Measurements from ENCODE around the gene DTX3.
A peak's percentile ranks its signal among the peaks of the same experiment; 100 is the strongest.

The DTX3 gene

GRCh38 chr12:57620936-57621496, 16.4 kb downstream of the DTX3 start:
- no peak for DNase-seq

DNA sequence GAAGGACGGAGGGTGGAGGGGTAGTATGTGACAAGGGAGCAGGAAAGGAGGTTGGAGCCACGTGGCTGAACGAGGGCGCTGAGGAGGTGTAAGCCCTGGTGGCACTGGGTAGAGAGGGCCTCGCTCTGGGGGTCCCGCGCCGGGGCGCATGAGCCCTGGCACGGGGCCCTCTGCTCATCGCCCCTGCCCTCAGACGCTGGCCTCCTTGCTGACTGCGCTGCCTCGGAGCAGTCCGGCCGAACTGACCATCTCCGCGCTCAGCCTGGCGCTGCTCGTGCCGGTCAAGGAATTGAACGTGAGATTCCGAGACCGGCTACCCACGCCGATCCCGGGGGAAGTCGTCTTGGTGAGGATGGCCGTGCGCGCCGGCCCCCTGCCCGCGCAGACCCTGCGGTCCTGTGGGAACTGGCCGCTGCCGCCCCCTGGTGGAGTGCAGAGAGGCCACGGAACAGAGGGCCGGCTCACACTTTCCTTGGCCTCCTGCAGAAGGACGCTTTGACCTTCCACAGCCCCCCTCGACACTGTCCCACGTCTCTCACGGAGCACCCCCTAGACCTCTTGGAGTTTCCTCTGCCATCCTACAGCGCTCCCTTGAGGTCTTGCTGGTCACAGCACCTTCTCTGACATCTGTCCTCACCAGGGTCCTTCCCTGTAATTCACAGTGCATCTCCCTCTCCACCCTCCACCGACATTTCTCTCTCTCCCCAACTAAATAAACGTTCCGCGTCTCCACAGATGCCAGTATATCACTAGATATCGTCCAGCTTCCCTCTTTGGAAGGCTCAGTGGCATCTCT, 17.1 kb downstream of the DTX3 start:
- peak in 1 of 2 donors; percentile 24 for DNase-seq

DNA sequence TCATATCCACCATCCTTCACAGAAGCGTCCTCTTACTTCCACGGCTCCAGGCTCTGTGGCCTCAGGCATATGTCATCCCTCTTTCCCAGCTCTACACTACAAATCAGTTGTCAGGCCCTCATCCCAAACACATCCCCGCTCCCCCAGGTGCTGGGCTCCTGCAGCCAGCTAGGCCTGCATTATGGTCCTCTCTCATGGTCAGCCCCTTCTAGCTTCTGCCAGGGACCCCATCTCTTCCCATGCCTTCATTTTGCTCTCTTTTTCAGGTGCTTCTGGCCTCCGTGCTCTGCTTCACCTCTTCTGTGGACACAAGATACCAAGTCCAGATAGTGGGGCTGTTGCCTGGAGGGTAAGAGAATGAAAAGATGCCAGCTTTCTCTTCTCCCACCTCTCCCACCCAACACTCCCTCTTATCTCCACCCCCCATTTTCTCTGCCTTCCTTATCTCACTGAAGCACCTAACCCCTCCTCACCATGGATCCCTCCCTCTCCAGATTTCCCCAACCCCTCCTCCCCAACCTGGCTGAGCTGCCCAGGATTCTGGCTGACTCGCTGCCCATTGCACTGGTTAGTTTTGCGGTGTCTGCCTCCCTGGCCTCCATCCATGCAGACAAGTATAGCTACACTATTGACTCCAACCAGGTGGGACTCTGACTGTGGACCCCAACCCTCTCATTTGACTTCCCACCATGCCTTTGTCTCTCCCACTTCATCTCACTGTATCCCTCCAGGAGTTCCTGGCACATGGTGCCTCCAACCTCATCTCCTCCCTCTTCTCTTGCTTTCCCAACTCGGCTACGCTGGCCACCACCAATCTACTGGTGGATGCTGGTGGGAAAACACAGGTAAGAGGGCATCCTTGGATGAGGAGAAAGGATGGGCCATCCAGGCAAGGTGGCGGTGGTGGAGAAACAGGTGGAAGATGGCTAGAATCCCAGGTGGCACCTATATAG, 17.9 kb downstream of the DTX3 start:
- no peak for DNase-seq

GRCh38 chr12:57623385-57623784, 18.8 kb downstream of the DTX3 start:
- no peak for DNase-seq

- no peak for DNase-seq
These were observed 19.3 kb downstream of the DTX3 start for GRCh38 chr12:57623811-57624390.

DNA sequence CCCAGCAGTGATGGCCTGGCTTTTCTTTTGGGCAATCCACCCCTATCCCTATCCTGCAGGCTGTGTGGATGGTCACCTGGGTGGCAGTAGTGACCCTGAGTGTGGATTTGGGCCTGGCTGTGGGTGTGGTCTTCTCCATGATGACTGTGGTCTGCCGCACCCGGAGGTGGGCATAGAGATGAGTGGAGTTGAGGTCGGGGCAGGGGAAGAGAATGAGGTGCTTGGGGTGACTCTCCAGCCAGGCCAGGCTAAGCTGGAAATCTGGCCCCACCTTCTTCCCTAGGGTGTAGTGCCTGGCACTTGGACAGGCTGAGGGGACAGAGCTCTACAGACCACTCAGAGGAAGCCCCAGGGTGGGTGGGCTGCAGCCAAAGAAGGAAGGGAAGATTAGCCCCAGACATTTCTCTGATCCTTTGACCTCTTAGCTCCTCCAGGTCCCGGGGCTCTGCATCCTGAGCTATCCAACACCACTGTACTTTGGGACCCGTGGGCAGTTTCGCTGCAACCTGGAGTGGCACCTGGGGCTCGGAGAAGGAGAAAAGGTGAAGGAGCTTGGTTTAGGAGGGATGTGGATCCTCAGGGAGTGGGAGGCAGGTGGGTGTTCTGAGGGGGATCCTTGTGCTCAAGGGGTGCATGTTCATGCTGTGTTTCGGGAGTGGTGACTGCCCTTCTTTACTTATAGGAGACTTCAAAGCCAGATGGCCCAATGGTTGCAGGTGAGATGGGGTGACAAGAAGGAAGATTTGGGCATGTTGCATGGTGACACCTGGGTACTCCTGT, 20.0 kb downstream of the DTX3 start:
- DNase-seq: no peak

- DNase-seq: no peak
These were observed 20.8 kb downstream of the DTX3 start for GRCh38 chr12:57625261-57626032.

GRCh38 chr12:57626111-57626920, 21.7 kb downstream of the DTX3 start:
- no peak for DNase-seq

DNA sequence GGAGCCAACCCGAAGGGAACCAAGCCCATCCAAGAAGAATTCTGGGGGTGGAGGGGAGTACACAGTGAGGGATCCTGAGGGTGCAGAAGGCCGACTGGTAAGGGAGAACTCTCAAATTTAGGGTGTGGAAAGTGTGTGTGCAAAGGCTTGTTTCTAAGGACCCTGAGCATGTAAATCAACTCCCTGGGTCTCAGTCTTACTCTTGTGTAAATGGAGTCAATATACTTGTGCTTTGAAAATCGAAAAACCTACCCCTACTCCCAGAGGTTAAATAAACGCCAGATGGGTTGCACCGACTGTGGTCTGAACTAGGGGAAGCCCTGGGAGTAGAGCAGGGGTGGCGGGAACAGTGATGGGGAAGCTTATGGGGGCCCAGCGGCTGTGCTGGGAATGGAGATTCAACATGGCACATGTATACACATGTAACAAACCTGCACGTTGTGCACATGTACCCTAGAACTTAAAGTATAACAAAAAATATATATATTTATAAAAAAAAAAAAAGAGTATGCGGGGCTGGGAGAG, 22.4 kb downstream of the DTX3 start:
- DNase-seq: no peak

GRCh38 chr12:57627501-57628279, 23.1 kb downstream of the DTX3 start:
- no peak for DNase-seq

DNA sequence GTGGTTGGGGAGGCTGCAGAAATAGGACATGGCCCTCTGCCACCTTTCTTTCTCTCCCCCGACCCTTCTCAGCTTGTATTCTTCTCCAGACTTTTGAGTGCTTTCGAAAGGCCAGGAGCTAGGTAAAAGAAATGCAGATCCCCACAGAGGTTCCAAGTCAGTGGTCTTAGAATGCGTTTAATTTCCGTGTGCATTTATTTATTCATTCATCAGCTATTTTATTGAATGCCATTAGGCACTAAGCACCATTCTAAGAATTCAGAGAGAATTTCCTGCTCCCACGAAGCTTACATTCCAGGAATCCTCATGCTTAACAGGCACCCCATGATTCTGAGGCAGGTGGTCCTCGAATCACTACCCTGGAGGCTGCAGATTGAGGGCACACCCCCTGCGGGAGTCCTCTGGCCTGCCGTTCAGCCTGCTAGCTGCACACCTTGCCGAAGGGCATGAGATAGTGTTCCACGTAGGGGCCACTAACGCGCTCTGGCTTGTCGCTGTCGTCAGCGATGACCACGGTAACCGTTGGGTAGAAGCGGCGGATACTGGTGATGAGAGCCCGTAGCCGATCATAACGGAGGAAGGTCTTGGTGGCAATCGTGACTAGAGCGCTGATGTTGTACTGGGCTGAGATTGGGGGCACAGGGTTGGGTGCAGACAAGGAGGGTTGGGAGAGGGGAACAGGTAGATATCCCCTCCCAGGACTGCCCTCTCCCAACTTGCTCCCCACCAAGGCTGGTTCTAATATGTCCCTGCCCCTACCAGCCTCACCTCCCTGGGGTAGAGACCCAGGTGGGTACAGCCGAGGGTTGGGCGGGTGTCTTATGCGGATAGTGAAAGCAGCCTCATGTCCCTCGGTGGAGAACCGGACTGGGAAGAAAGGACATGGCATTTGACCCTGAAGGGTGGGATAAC, 23.9 kb downstream of the DTX3 start:
- no peak for DNase-seq

DNA sequence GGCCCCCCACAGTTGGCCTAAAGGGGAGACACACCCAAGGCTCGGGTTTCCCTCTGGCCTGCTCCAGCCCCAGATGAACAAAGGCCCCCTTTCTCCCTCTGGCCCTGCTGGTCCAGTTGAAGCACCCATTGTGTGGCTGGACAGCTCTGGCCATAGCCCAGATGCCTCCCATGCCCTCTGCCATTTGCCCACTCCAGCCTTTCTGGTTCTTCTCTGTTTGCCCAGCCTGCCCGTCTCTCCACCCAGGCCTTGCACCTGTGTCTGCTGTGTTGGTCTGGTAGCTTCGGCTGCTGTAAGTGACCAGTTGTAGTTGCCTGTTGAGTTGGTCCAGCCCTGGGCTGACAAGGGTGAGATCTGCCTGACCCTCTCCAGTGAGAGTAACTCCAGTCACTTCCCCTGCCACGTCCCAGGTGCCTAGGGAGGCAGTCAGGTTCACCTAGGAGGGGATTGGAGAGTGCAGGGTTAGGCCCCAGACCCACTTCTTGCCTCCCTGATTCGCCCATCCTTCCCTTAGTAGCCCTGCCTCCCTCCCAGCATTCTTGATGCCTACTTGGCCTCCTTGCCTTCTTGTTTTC, 25.4 kb downstream of the DTX3 start:
- DNase-seq: peak; percentile 62 to 66

GRCh38 chr12:57630891-57631433, 26.3 kb downstream of the DTX3 start:
- no peak for DNase-seq

DNA sequence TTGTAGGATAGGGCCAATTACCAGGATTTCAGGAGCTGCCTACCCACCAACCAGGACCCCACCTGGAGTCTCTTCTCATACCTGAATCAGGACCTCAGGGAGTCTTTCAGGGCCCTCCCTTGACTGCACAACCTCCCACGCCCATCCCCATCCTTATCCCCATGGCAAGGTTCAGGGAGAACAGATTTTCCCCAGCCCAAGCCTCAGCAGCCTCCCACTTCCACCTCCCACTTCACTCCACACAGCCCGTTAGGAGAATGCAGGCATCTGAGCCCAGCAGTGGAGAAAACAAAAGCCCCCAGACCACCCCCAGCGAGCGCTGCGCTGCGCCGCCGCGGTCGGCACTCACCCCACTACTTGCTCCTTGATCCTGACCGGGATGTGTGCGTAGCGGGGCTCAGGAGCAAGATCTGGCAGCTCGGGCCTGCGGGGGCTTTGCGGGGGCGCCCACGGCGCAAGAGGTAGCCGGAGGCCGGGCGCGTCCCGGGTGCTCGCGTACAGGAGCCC, 27.0 kb downstream of the DTX3 start:
- DNase-seq: no peak

DNA sequence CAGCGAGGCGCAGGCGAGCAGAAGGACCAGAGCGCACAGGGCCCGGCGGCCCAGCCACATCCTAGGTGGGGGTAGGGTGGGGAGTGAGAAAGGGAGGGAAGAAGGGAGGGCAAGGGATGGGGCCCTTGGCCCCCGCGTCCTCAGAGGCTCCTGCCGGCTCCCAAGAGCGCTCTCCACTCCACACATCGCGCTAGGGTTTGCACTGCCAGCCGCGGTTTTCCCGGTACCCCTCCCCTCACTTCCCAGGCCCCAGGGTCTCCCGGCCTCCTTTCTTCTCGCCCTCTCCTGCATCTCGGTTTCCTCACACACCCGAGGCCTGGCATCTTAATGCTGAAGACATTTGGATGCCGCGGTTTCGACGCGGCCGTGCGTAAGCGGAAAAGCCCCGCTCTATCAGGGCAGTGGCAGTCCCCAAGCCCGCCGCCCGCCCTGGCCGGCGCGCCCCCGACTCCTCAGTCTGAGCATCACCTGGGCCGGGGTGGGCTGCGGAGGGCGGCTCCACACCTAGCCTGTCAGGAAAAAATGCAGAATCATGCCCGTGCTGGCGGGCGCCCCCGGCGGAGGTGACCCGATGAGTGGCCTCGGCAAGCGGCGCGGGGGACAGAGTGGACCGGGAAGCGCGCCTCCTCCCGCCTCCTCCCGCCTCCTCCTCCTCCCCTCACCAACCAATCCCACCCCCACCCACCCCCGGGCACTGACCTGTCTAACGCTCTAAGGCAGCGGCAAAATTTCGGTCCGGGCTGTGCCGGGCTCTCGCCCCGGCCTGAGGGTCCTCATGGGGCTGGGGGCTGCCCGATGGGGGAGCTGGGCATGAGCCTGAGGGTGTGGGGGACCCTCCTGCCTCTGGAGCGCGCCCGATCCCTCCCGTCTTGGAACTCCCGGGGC, 27.7 kb downstream of the DTX3 start:
- DNase-seq: no peak
